GM18505 (cell line): ENCODE measurements around the gene KCNS1.

Source experiments
- ATAC-seq: cut with Tn5 transposase; IDR thresholded peaks from one replicate; pipeline ENCODE4 v1.9.1; 2021; ENCODE audit not compliant: unreplicated experiment
- POLR2A ChIP-seq: IDR thresholded peaks from 4 replicates; pipeline ENCODE4 v1.6.1; 2011; ENCODE audit warnings: borderline replicate concordance; ENCODE audit not compliant: insufficient read depth, insufficient read length; ENCODE audit errors: extremely low read depth

Gene KCNS1

DNA sequence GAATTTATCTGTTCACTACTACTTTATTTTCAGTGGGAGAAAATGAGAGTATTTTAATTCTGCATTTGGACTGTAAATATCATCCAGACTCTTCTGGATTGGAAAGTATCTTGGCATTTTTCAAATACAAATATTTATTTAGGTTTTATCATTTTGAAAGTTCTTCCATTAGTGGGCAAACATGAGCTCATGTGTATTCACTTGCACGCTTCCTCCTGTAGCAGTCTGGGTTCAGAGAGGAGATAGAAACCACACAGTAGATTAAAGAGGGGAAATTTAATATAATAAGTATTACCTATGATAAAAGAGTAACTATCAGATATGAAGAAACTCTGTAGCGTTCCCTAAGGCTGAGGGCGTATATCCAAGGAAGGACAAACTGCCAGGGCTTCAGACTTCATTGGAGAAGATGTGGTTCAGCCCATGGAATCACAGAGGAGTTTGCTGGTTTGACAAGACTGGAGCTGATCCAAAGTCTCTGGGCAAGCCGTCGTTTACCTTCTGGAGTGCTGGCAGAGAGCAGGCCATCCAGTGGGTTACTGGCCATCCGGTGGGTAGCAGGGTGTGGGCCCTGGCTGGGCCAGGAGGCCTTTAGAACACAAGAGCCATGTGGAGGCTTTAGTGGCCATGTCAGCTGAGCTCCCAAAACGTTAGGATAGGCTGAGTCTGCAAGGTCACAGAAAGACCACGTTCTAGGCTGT, 44.3 kb downstream of the KCNS1 start:
- TF ChIP-seq POLR2A = no peak
- ATAC-seq = no peak

DNA sequence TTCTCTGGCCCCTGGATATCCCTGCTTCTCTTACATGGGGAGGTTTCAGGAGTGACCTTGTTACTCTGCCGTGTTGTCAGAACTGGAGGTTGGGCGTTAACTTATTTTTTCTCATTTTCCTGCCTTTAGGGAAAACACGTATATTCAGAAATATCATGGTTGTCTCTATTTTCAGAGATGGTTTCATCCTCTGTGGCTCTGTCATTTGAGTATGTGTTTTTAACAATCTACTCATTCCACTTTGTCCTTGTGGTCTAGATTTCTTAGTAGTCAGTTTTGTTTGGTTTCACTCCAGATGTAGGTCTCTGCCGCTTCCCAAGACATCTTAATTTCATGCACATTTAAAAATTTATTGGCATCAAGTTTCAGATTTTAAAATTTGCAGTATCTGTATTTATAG, 45.9 kb downstream of the KCNS1 start:
- no peak for ATAC-seq
- no peak for TF ChIP-seq POLR2A

DNA sequence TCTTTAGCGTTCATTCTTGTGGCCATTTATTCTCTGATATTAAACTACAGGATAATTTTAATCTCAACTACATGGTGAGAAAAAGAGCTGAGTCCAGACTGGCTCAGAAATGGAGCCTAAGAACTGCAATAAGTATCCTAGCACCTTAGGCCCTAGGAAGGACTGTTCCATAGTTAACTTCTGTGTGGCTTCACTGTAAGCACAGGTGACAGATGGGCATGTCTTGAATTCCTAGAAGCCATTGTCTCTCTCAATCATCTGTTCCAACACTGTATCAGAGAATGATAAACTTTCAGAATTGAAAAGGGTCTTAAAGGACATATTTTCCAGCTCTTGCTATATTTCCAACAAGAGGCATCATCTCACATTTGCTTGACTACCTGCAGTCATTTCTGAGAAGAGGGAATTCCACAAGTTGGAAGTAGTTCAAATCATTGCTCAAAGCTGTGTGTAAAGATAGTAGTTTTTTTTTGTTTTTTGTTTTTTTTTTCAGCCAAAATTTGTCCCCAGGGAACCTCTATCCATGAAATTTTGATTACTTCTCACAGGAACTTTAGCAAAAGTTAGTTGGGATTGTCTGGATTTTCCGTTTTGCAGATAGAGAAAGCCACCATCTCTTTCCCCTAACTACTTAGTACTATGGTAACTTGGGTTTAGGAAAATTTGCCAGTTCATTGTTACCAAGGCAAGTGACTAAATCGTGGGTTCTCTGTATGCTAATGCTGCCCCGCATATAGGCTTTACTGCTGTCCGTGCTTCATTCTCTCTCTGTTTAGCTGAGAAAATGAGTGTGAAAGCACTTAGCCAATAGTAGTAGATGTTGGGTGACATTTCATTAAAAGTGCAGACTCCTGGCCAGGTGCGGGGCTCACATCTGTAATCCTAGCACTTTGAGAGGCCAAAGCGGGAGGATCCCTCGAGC, 47.2 kb downstream of the KCNS1 start:
- TF ChIP-seq POLR2A = no peak
- ATAC-seq = no peak

DNA sequence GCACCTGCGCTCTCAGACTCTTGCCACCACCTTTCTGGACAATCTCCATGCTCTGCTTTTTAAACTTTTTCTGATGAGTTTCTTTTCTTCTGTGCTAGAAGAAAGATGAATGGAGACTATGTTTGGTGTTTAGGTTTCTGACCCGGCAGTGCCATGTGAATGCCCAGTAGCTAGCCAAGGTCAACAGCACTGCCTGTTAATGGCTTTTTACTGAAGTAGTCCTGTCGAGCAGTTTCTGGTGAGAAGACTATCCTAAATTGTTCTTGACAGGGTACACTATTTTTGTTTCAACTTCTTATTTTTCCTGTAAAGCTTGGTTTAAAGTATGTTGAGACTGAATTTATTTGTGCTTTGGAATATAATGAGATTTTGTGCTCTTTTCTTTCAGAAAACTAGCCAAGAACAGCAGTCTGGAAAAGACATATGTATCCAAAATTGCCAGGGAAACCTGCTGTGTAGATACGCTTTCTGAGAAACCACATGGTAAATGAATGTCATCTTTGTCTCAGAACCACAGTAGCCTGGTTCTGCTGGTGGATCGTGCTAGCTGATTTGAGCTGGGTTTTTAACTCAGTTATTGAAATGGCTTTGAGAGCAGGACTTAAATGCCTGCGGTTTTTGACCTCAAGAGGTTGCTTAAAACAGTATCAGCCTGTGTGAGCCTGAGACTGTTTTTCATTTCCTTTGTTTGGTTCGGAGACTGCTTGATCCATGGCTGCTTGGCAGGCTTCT, 48.1 kb downstream of the KCNS1 start:
- ATAC-seq = no peak
- TF ChIP-seq POLR2A = no peak

DNA sequence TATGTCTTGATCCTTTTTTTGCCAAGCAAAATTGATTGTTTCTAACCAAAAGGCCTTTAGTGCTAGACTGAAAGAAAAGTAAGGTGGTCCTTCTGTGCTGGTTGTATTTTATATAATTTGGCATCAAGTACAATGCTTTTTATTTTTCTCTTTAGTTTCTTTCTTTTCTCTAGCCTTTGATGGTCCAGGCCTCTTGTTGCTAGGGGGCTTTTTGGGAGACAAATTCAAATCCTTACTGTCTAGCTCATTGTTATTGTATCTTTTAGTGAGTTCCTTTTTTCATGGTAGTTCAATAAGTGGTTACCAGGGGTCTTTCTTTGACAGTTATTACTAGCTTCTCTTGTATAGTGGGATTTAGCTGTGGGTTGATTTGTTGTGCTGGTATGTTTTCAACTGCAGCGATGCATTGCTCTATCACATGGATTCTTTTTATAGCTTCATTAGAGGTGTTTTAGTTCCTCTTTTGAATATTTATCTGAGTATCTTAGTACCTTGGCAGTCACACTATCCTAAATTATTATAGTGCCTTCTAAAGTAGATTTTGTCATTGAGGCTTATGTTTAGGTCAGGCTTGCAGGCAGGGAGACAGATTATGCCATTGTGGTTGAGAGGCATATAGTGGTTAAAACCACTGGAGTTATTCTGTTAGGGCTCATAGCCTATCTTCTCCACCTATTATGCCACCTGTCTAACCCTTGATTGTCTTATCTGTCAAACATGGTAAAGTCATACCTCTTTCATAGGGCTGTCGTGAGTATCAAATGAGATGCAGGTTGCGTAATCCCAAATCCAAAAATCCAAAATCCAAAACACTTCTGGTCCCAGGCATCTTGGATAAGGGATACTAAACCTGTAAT, 49.5 kb downstream of the KCNS1 start:
- peak; percentile 48 for ATAC-seq
- TF ChIP-seq POLR2A = no peak

DNA sequence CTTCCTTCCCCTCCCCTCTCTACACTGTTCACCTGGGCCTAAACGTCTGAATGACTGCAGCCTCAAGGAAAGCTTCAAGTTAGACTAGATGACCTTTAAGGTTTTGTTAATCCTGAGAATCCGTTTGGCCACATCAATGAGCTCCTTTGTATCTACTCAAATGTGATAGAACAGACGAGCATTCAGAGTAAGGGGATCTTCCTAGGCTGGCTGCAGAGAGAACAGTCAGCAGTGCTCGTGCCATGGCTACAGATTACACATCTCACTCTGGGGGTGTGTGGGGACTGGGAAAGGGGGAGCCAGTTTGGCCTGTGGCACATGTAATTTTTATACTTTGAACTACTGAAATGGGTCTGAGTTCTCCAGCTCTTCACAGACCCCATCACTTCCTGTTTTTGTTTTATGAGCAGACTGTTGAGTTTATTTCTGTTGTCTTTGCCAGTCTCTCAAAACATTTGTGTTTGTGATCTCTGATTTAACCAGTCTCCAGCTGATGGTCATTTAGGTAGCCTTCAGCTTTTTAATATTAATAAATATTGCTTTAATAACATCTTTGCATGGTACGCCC, 50.9 kb downstream of the KCNS1 start:
- TF ChIP-seq POLR2A = no peak
- ATAC-seq = no peak

DNA sequence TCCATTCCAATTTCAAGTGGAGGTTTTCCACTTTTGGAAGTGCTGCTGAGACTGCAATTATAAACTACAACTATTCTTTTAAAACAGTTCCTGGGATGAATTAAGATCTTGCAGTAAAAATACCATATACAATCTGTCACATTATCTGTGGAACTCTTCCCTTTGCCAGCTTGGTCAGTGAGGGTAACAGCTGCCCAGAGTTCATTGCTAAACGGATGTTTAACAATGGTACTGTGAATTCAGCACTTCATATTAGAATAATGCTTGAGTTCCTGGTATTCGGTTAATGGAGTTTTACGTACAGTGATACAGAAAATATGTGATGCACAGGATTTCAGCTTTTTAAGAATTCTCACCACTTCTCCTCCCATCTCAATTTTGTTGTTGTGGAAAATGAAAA, 51.5 kb downstream of the KCNS1 start:
- TF ChIP-seq POLR2A = no peak
- ATAC-seq = no peak

DNA sequence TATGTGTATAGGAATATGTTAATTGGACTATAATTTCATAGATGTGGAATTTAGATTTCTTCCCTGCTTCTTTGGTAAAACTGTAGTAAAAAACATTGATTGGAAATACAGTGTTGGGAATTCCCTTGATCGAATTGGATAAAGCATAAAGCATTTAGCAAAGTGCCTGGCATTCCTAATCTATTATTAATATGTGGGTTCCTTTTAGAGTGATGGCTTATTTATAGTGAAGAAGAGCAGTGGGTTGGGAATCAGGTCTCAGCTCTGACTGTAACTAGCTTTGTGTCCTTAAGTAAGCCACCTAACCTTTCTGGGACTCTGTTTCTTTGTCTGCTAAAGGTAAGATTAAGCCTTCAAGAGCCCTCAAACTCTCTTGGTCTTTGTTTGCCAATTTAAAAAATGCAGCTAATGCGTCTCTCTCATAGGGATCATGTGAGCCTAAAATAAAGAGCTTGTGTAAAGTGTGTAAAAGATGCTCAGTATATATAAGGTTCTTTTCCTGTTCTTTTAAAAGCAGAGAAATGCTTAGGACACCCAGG, 53.3 kb downstream of the KCNS1 start:
- no peak for TF ChIP-seq POLR2A
- no peak for ATAC-seq

DNA sequence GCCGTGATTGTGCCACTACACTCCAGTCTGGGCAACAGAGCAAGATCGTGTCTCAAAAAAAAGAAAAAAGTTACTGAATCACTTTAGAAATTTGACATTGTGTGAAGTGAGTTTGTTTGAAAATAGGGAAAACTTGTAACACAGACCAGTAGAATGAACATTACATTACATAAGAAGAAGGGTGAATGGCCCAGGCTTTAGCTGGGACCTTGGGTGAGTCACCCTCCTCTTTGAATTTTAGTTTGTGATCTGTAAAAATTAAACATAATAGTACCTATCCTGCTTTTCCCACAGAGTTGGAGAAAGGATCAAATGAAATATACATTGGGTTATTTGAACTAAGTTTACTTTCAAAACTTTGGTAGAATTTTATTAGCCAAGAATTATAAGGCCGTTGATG, 56.3 kb downstream of the KCNS1 start:
- TF ChIP-seq POLR2A = no peak

DNA sequence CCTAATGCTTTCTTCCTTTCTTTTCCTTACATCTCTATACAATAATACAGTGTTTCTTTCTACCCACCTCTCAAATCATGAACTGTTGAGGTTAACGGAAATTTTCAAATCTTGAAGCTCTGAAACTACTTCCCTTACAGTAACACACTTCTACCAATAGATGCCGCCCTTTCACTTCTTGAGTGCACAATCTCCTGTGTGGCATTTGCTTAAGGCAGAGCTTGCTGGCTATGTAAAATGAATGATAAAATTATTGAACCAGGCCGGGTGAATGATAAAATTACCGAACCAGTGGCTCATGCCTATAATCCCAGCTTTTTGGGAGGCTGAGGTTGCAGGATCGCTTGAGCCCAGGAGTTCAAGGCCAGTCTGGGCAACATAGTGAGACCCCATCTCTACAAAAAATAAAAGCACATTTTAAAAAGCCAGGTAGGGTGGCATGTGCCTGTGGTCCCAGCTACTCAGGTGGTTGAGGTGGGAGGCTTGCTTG, 56.8 kb downstream of the KCNS1 start:
- ATAC-seq = no peak
- no peak for TF ChIP-seq POLR2A

More for the DNA sequence above, 56.3 kb downstream of the KCNS1 start:
- ATAC-seq = no peak

DNA sequence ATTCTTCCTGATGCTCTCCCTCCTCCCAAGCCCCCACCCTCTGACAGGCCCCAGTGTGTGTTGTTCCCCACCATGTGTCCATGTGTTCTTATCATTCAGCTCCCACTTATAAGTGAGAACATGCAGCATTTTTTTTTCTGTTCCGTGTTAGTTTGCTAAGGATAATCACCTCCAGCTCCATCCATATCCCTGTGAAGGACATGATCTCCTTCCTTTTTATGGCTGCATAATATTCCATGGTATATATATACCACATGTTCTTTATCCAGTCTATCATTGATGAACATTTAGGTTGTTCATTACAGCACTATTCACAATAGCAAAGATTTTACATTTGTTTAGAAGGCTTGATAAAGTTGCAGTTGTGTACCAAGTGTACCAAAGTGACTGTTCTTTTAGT, 57.9 kb downstream of the KCNS1 start:
- TF ChIP-seq POLR2A = no peak
- ATAC-seq = no peak
